ENCODE measurements around the gene ATP8A2. TPM values are rescaled to one million over a fixed set of nuclear protein-coding genes. Genes with fewer than 3 reads are reported as not detected.

The ATP8A2 gene
- total and polyA plus RNA-seq, 2 of the 8 experiments (the other 6 are each of a cell fraction or from before 2014, with no cell fraction given): 2.4 to 8.3 TPM

- H3K14ac ChIP-seq (ENCODE audit: insufficient read length): no peak overlapping the region
- no peak overlapping the region for H3K4me2 ChIP-seq (ENCODE audit: insufficient read depth in 1 of 2, low read depth in 2 of 2, low read length in 2 of 2)
- no peaks in the 10 kb centered on the region for H3K9me3 ChIP-seq (ENCODE audit: insufficient read depth in 2 of 2, low read depth in 1 of 2, low read length in 1 of 2)
- H2BK5ac ChIP-seq (ENCODE audit: low read depth, low read length): no peak overlapping the region
- H4K8ac ChIP-seq (ENCODE audit: extremely low read depth, insufficient read depth, low read length): no peak overlapping the region
- H3K4ac ChIP-seq (replicated peaks; ENCODE audit: insufficient read length, low read depth, low read length): no peak overlapping the region
- peak overlapping the region; percentile 68; the same call in 1 of the 2 replicates for H2AK5ac ChIP-seq (ENCODE audit: low read depth, low read length)
- H3K79me2 ChIP-seq (ENCODE audit: control insufficient read depth in 1 of 2, insufficient read depth in 2 of 2, low read length in 2 of 2): no peaks in the 10 kb centered on the region
- no peak overlapping the region for H3K9ac ChIP-seq (replicated peaks in 1 of 4; ENCODE audit: extremely low read depth in 1 of 4, low read depth in 3 of 4, low read length in 3 of 4)
- H3K79me1 ChIP-seq (ENCODE audit: low read depth, low read length): no peaks in the 10 kb centered on the region
- FAIRE-seq (no peak), DNase-seq (ENCODE audit: low read depth in 1 of 2, low spot score in 2 of 2) (no peak)
- no peak overlapping the region for H2BK20ac ChIP-seq (ENCODE audit: low read length)
- no peak overlapping the region for H4K5ac ChIP-seq (ENCODE audit: insufficient read length, low read depth, low read length)
- H3K4me1 ChIP-seq (replicated peaks in 1 of 4; ENCODE audit: control insufficient read depth in 3 of 4, insufficient read depth in 4 of 4, low read length in 3 of 4): peaks cover 0 to 7% (median 1%) of the 10 kb centered on the region in 4 experiments; a peak in 3 of 7 replicates
- H2BK120ac ChIP-seq (replicated peaks; ENCODE audit: low read depth, low read length): no peak overlapping the region
- H2BK12ac ChIP-seq (ENCODE audit: low read depth, low read length): no peak overlapping the region
- H2AFZ ChIP-seq (ENCODE audit: low read length): no peak overlapping the region
- TF ChIP-seq EGR1 (IDR thresholded peaks at IDR 0.05; ENCODE audit: borderline replicate concordance, low read depth, low read length) (no peak), GTF2F1 (IDR thresholded peaks at IDR 0.05; ENCODE audit: borderline replicate concordance, low read depth, low read length) (no peak), CEBPB (IDR thresholded peaks at IDR 0.05; ENCODE audit: low read depth, low read length) (no peak), KDM5A (IDR thresholded peaks at IDR 0.05; ENCODE audit: low read length) (no peak)
- no peak overlapping the region for H3K23ac ChIP-seq (ENCODE audit: insufficient read length)
- no peak overlapping the region for H3K18ac ChIP-seq (ENCODE audit: extremely low read depth, low read length)
- no peak overlapping the region for H3K27ac ChIP-seq (ENCODE audit: low read depth, low read length)
- peaks cover 0 to 1% (median 0%) of the 10 kb centered on the region in 4 experiments; a peak in 2 of 7 replicates for H3K27me3 ChIP-seq (replicated peaks in 1 of 4; ENCODE audit: control insufficient read depth in 3 of 4, extremely low read depth in 1 of 4, insufficient read depth in 3 of 4, low read length in 3 of 4)
- no peak overlapping the region for H4K91ac ChIP-seq (replicated peaks; ENCODE audit: insufficient read length, low read length)
- ChIA-PET POLR2A (ENCODE audit: partially characterized antibody) (no interaction called here), CTCF (ENCODE audit: partially characterized antibody) (interaction anchor here (0.7 to 1.2 kb wide), 5 partner anchors 11 to 1284 kb away, joined by 3 to 4 read pairs (median 3); no protein-coding TSS in a partner anchor)
- no peak overlapping the region for H3K56ac ChIP-seq (replicated peaks; ENCODE audit: insufficient read length, low read depth, low read length)
- H3K23me2 ChIP-seq (ENCODE audit: low read depth, low read length): no peaks in the 10 kb centered on the region
- no peak overlapping the region for H3K4me3 ChIP-seq (ENCODE audit: extremely low read depth in 1 of 4, insufficient read depth in 2 of 4, low read depth in 3 of 4, low read length in 4 of 4)
- H4K20me1 ChIP-seq (replicated peaks in 1 of 2; ENCODE audit: control insufficient read depth in 1 of 2, insufficient read depth in 2 of 2, low read length in 2 of 2): peaks cover 0 to 1% of the 10 kb centered on the region in 2 experiments
- H2BK15ac ChIP-seq (ENCODE audit: low read length): no peak overlapping the region
- no peaks in the 10 kb centered on the region for H3K36me3 ChIP-seq (ENCODE audit: control insufficient read depth in 2 of 4, insufficient read depth in 4 of 4, low read length in 3 of 4)
- WGBS, 2 experiments (ENCODE audit: extremely low coverage in 1 of 2, insufficient coverage in 1 of 2, insufficient read length in 1 of 2, insufficient replicate concordance in 2 of 2, low coverage in 1 of 2, low lambda C conversion rate in 2 of 2, missing lambda C conversion rate in 1 of 2): 94% methylated on average over 5 of the region's 5 CpGs; no CpG with 5 or more reads in 1 of the 2 experiments
Observed at GRCh38 chr13:25756251-25756650, 384.5 kb downstream of the ATP8A2 start.

Measured in H1 (cell line).